ENCODE data around the gene KRTAP8-1.

GRCh38 chr21:30800605-30801004 lies 12.5 kb downstream of the KRTAP8-1 start:
- TF ChIP-seq ZFP3 (CRISPR knock-in tag; IDR thresholded peaks at IDR 0.05) (no peak), ARNTL (CRISPR knock-in tag; IDR thresholded peaks at IDR 0.05; ENCODE audit: borderline replicate concordance, low read depth) (no peak), ZNF8 (CRISPR knock-in tag; IDR thresholded peaks at IDR 0.05) (no peak), TCF4 (CRISPR knock-in tag; IDR thresholded peaks at IDR 0.05; ENCODE audit: borderline replicate concordance) (no peak), RARB (CRISPR knock-in tag; IDR thresholded peaks at IDR 0.05) (no peak)
- TF ChIP-seq, protein P1, sequence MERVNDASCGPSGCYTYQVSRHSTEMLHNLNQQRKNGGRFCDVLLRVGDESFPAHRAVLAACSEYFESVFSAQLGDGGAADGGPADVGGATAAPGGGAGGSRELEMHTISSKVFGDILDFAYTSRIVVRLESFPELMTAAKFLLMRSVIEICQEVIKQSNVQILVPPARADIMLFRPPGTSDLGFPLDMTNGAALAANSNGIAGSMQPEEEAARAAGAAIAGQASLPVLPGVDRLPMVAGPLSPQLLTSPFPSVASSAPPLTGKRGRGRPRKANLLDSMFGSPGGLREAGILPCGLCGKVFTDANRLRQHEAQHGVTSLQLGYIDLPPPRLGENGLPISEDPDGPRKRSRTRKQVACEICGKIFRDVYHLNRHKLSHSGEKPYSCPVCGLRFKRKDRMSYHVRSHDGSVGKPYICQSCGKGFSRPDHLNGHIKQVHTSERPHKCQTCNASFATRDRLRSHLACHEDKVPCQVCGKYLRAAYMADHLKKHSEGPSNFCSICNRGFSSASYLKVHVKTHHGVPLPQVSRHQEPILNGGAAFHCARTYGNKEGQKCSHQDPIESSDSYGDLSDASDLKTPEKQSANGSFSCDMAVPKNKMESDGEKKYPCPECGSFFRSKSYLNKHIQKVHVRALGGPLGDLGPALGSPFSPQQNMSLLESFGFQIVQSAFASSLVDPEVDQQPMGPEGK (CRISPR knock-in tag; IDR thresholded peaks at IDR 0.05; ENCODE audit: borderline replicate concordance) = no peak
